GM21786 (cell line): ENCODE data around the gene RETNLB.

Experiments used
- ATAC-seq: cut with Tn5 transposase; IDR thresholded peaks from one replicate; pipeline ENCODE4 v1.9.1; 2021; ENCODE audit not compliant: unreplicated experiment

Gene RETNLB

GRCh38 chr3:108757404-108757982 is at the start of gene RETNLB:
TSS of gene RETNLB (minus strand) at chr3:108757410. CDS start at chr3:108757185, 225 bp downstream.
- ATAC-seq, result no peak

- no peak for ATAC-seq
Measured at GRCh38 chr3:108806316-108806715, 49.1 kb upstream of the RETNLB start.

GRCh38 chr3:108804966-108805365 is 47.8 kb upstream of the RETNLB start:
- ATAC-seq, result no peak

GRCh38 chr3:108804437-108804836 is 47.2 kb upstream of the RETNLB start:
- no peak for ATAC-seq

GRCh38 chr3:108791473-108791872 is 34.3 kb upstream of the RETNLB start:
- no peak for ATAC-seq

- ATAC-seq, result no peak
Measured at GRCh38 chr3:108780235-108780634, 23.0 kb upstream of the RETNLB start.

GRCh38 chr3:108779496-108779895 is 22.3 kb upstream of the RETNLB start:
- ATAC-seq, result no peak

GRCh38 chr3:108775649-108776048 is 18.4 kb upstream of the RETNLB start:
- no peak for ATAC-seq

- ATAC-seq, result no peak
Measured at GRCh38 chr3:108767253-108767652, 10.0 kb upstream of the RETNLB start.

GRCh38 chr3:108755686-108756085 is 1.5 kb downstream of the RETNLB start:
- no peak for ATAC-seq

- no peak for ATAC-seq
Measured at GRCh38 chr3:108744762-108745161, 12.4 kb downstream of the RETNLB start.

- ATAC-seq, result no peak
Measured at GRCh38 chr3:108742929-108743328, 14.3 kb downstream of the RETNLB start.

- ATAC-seq, result no peak
Measured at GRCh38 chr3:108736821-108737220, 20.4 kb downstream of the RETNLB start.

GRCh38 chr3:108728934-108729333 is 28.3 kb downstream of the RETNLB start:
- ATAC-seq, result no peak

- ATAC-seq, result no peak
Measured at GRCh38 chr3:108728105-108728504, 29.1 kb downstream of the RETNLB start.

GRCh38 chr3:108724101-108724500 is 33.1 kb downstream of the RETNLB start:
- ATAC-seq, result no peak

- ATAC-seq, result no peak
Measured at GRCh38 chr3:108722724-108723123, 34.5 kb downstream of the RETNLB start.

- no peak for ATAC-seq
Measured at GRCh38 chr3:108719178-108719806, 37.9 kb downstream of the RETNLB start.

- ATAC-seq, result no peak
Measured at GRCh38 chr3:108718454-108718853, 38.8 kb downstream of the RETNLB start.

- no peak for ATAC-seq
Measured at GRCh38 chr3:108713816-108714215, 43.4 kb downstream of the RETNLB start.

- no peak for ATAC-seq
Measured at GRCh38 chr3:108713009-108713516, 44.1 kb downstream of the RETNLB start.
